ENCODE results near the gene CLDN5. TPM values are rescaled to one million over a fixed set of nuclear protein-coding genes. Genes with fewer than 3 reads are reported as not detected.

Gene CLDN5
- total and polyA plus RNA-seq, 2 experiments from 2014 or later = 2.0 to 3.2 TPM

- no peak for TF ChIP-seq ZNF462 (CRISPR knock-in tag; IDR thresholded peaks at IDR 0.05)
- TF ChIP-seq CREB1 (CRISPR knock-in tag; IDR thresholded peaks at IDR 0.05; ENCODE audit: low read depth) = no peak
- TF ChIP-seq NANOG (IDR thresholded peaks at IDR 0.05; ENCODE audit: borderline replicate concordance) = no peak
- no peak for TF ChIP-seq EZH2 (IDR thresholded peaks at IDR 0.05; ENCODE audit: low read depth, unreplicated experiment)
- TF ChIP-seq STAT1 (IDR thresholded peaks at IDR 0.05; ENCODE audit: unreplicated experiment) = no peak
- no peak for TF ChIP-seq ZNF114 (CRISPR knock-in tag; IDR thresholded peaks at IDR 0.05)
- TF ChIP-seq REST (IDR thresholded peaks at IDR 0.05; ENCODE audit: unreplicated experiment) = no peak
- TF ChIP-seq ETS1 (IDR thresholded peaks at IDR 0.05) = no peak
- TF ChIP-seq POLR2AphosphoS5 (IDR thresholded peaks at IDR 0.05; ENCODE audit: low read depth) = no peak
Measured at GRCh38 chr22:19478045-19478900, 45.9 kb downstream of the CLDN5 start (continued).
